ENCODE measurements around the gene TBC1D14.
"Not testable (repeated sequence)": the region's sequence is repeated elsewhere in the genome, so short reads cannot be mapped to it uniquely, and the experiment has no call there.

The TBC1D14 gene

DNA sequence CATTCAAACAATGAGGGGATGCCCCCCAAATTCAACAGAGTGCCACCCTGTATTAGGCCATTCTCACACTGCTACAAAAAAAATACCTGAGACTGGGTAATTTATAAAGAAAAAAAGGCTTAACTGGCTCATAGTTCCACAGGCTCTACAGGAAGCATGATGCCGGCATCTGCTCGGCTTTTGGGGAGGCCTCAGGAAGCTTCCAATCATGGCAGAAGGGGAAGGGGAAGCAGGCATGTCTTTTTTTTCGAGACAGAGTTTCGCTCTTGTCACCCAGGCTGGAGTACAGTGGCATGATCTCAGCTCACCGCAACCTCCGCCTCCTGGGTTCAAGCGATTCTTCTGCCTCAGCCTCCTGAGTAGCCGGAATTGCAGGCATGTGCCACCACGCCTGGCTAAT lies 18.7 kb upstream of the TBC1D14 start:
- DNase-seq (ENCODE audit: low spot score) = not testable (repeated sequence)

- DNase-seq (ENCODE audit: low spot score) = no peak
These were observed 18.0 kb upstream of the TBC1D14 start for GRCh38 chr4:6891436-6892170.

- DNase-seq (ENCODE audit: low spot score) = no peak
These were observed 17.3 kb upstream of the TBC1D14 start for GRCh38 chr4:6892190-6892908.

DNA sequence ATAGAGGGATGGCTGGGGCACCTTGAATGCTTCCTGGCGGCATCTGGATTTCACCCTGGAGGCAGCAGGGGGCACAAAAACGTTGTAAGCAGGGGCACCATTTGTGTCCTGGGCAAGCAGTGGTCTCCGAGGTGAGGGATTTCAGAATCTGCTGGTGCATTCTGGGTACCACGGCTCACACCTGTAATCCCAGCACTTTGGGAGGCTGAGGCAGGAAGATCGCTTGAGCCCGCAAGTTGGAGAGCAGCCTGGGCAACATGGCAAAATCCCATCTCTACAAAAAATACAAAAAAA lies 16.8 kb upstream of the TBC1D14 start:
- DNase-seq (ENCODE audit: low spot score) = no peak

- no peak for DNase-seq (ENCODE audit: low spot score)
These were observed 16.1 kb upstream of the TBC1D14 start for GRCh38 chr4:6893449-6894085.

DNA sequence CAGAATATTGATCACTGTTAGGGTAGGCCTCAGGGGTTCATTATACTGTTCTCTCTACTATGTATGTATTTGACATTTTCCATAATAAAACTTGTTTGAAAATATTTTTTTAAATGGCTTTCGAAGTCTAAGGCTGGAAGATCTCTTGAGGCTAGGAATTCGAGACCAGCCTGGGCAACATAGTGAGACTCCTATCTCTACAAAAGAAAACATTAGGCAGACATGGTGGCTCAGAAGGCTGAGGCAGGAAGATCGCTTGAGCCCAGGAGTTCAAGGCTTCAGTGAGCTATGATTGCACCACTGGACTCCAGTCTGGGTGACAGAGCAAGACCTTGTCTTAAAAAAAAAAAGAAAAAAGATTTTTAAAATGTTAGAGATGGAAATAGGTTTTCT lies 15.5 kb upstream of the TBC1D14 start:
- no peak for DNase-seq (ENCODE audit: low spot score)

- DNase-seq (ENCODE audit: low spot score) = no peak
These were observed 14.8 kb upstream of the TBC1D14 start for GRCh38 chr4:6894528-6895498.

DNA sequence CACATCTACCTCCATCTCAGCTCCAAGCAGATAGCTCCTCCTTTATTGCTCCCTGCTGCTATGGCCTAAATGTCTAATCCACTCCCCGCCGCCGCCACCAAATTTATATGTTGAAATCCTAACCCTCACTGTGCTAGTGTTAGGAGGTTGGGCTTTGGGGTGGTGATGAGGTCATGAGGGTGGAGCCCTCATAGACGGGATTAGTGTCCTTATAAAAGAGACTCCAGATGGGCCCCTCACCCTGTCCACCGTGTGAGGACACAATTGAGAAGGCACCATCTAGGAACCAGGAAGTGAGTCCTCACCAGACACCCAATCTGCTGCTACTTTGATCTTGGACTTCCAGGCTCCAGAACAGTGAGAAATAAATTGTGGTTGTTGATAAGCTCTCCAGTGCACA lies 13.6 kb upstream of the TBC1D14 start:
- DNase-seq (ENCODE audit: low spot score) = no peak

- DNase-seq (ENCODE audit: low spot score) = no peak
These were observed 10.9 kb upstream of the TBC1D14 start for GRCh38 chr4:6898763-6899162.

DNA sequence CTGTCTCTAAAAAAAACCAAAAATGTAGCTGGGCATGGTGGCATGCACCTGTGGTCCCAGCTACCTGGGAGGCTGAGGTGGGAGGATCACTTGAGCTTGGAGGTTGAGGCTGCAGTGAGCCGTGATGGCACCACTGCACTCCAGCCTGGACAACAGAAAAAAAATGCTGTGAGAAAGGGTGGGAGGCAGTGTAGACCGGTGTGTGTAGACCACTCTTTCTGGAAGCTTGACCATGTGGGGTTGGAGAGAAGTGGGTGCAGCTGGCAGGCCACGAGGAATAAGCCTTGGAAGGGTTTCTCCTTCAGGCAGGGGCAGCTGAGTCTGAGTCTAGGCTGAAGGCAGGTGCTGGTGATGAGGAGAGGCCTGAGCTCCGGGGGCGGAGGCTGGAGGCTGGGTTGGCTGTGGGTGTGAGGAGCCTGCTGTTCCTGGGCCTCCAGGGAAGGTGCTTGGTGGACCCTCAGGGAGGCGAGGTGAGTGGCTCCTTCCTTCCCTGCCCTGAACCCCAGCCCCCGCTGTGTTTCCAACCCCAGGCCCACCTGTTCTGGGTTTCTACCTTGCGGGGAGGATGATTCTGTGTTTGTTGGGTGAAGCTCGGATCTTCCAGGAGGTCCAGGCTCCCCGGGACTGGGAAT lies 9.3 kb upstream of the TBC1D14 start:
- no peak for DNase-seq (ENCODE audit: low spot score)

- no peak for DNase-seq (ENCODE audit: low spot score)
These were observed 8.7 kb upstream of the TBC1D14 start for GRCh38 chr4:6900956-6901355.

DNA sequence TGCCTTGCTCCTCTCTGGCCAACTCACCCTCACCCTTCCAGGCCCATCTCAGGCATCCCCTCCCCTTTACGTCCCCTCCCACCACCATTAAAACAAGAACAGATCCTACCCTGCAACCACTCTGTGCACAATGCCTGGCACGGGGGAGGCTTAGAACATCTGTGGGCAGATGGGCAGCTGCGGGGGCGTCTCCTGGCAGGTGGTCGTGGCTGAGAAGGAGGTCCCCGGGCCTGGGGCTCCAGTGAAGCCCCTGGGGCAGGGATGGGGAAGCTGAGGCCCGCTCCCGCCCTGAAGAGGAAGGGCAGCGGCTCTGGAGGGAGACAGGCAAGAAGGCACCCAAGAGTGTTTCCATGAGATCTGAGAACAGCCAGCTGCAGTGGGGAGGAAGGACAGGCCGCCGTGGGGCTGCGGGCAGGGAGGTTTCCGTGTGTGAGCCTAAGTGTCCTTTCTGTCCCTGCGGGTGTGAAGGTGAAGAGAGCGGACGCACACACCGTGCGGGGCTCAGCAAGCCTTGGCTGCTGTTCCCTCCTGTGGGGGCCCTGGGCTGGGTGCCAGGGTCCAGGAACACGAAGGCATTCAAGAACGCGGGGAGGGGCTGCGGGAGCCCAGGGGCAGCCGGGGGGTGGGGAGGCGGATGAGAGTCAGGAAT lies 7.8 kb upstream of the TBC1D14 start:
- DNase-seq (ENCODE audit: low spot score) = no peak

DNA sequence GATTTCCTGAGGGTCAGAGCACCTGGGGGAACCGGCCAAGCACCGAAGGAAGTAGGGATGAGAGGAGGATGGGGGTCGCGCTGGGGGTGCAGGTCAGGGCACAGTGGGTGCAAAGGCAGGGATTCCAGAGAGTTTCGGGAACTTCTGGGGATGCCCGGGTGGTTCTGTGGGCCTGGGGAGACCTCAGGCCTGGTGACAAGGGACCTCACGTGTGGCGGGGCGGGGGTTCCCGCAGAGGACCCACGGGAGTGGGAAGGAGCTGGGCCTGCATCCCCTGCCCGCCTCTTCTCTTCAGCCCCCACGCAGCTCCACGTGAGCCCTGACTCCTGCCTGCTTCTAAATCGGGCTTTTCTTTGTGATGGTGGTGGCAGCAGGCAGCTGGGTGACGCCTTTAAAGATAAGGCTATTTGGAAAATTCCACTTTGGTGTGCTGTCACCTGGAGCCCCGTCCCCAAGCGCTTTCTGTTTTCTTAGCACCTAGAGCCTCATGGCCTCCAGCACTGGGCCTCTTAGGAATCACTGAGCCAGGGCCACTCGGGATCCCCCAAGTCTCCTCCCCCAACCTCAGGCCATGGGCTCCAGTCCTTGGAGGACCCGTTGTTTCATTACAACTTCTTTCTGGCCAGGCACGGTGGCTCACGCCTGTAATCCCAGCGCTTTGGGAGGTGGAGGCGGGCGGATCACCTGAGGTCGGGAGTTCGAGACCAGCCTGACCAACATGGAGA lies 7.1 kb upstream of the TBC1D14 start:
- no peak for DNase-seq (ENCODE audit: low spot score)

DNA sequence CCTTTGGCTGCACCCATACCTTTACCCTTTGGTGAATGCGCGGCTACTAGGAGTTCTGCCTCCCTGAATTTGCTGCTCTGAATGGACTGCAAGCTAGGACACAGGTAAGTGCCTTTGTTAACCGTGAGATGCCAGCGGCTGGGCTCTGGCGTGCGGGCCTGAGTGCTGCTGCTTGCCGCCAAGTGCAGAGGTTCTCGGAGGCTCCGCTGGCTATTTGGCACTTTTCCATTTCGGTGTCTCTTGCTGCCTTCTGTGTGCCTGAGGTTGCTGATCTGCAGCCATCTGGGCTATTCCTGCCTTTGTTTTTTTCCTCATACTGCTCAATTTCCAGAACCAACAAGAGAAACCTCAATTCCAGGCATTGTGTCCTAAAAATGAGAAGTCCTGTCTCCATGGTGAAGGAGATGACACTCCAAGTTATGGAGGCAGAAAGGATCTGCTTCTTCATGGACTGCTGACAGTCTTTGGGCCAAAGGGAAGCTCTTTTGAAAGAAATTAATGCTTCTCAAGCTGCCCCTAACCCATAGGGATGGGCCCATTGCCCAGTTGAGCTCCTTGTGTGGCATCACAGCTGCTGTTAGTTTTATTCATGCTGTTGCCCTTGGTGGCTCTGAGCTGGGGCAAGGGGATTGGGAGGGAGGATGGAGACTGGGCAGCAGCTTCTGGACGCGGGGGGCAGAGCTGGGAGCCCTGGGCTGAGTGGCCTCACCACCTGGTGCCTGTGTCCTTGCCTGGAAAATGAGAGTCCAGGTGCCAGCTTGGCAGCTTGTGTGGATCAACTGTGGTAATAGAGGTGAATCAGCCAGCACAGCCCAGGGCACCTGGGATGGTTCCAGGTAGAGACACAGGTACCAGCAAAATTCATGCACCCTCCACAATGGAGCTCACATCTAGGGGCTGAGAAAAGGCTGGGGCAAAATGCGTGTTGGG lies 3.8 kb upstream of the TBC1D14 start:
- no peak for DNase-seq (ENCODE audit: low spot score)

GRCh38 chr4:6906486-6906885 lies 3.1 kb upstream of the TBC1D14 start:
- not testable (repeated sequence) for DNase-seq (ENCODE audit: low spot score)

DNA sequence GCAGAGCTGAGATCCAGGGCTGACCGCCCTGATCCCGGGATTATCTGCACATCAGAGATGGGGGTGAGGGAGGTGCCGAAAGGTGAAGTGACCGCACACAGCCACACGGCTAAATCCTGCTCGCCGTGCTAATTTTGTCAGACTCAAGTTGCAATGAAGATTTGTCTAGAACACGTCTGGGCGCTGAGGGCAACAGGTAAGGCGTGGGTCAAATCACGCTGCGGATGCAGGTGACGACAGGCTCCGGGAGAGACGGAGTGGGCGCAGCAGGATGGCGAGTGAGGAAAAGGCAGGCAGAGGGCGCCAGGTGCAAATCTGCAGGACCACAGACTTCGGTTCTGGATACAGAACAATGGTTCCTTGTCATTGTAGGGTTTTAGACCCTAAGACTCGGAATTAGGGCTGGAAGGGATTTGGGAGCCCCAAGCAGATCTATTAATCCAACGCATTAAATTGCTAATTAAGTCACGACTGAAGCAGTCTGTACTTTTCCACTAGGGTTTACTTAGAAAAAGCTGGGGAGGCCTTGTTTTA lies 1.9 kb upstream of the TBC1D14 start:
- DNase-seq (ENCODE audit: low spot score) = no peak

DNA sequence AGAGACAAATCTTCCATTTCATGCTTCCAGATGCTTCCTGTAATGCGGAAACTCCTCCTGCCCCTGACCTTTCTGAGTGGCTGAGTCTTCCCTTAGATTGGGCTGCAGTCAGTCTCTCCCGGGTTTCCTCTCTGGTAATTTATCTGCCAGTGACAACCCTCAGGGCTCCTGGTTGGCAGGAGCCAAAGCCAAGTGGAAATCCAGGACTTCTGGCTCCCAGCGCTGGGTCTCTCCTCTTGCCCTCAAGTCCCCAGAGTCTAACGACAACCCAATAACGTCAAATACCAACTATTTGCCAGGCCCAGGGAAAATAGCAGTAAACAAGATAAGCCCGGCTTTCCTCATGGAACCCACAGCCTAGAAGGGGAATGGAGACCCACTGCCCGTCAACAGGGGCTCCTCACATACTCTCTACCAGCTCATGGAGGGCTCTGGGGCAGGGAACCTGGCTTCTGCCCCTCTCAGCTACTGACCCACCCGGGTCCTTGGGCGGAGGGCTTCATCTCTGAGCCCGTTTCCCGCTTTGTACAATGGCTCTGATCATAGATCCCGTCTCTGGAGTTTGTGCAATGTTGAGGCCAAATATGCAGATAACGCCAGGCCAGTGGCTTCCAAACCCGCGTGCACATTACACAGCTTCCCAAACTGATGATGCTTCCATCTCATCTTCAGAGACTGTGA lies 1.1 kb upstream of the TBC1D14 start:
- DNase-seq (ENCODE audit: low spot score) = no peak

GRCh38 chr4:6909970-6910339 lies 329 bp downstream of the TBC1D14 start:
- no peak for DNase-seq (ENCODE audit: low spot score)
